ENCODE data around the gene FOXD1. TPM values are rescaled to one million over a fixed set of nuclear protein-coding genes. Genes with fewer than 3 reads are reported as not detected.

Gene FOXD1
- total RNA-seq, 1 experiment from 2014 or later = 4.4 TPM

DNA sequence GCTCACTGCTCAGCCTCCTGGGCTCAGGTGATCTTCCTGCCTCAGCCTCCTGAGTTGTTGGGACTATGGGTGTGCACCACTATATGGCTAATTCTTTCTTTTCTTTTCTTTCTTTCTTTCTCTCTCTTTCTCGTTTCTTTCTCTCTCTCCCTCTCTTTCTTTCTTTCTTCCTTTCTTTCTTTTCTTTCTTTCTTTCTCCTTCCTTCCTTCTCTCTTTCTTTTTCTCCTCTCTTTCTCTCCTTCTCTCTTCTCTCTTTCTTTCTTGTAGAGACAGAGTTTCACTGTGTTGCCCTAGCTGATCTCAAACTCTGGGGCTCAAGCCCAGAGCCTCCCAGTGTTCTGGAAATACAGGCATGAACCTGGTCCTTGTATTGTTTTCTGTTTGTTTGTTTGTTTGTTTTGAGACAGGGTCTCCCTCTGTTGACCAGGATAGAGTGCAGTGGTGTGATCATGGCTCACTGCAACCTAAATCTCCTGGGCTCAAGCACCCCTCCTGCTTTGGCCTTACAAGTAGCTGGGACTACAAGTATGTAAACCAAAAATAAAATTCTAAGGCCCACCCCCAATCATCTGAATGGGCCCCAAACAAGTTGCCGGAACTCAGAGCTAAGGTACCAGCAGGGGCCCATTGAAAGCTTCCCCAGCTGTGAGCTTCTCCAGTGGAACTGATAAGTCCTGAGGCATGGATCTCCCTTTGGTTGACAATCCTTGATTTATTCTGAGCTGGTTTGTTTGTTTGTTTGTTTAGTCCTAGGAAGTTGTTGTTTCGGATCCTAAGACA is 37.7 kb upstream of the FOXD1 start:
- no peak for DNase-seq (ENCODE audit: low spot score)
- Histone ChIP-seq H3K4me1 (ENCODE audit: insufficient read depth, low read length, poor library complexity, severe bottlenecking) (no peaks in the 10 kb centered on the region), H3K9me3 (ENCODE audit: low read depth, low read length, poor library complexity, severe bottlenecking) (no peaks in the 10 kb centered on the region), H3K36me3 (ENCODE audit: insufficient read depth, low read length, poor library complexity, severe bottlenecking) (no peaks in the 10 kb centered on the region), H3K27me3 (replicated peaks; ENCODE audit: insufficient read depth, low read depth, low read length, poor library complexity) (no peaks in the 10 kb centered on the region), H3K4me3 (ENCODE audit: low read depth, low read length, poor library complexity, severe bottlenecking) (no peak overlapping the region), H3K27ac (ENCODE audit: low read depth, low read length, poor library complexity, severe bottlenecking) (no peak overlapping the region)
- no TSS peak for BruUV-seq (replicated peaks)
- no peak for TF ChIP-seq EZH2 (IDR thresholded peaks at IDR 0.05; ENCODE audit: borderline replicate concordance, low read depth, low read length, poor library complexity, severe bottlenecking)
- TF ChIP-seq, protein P1, sequence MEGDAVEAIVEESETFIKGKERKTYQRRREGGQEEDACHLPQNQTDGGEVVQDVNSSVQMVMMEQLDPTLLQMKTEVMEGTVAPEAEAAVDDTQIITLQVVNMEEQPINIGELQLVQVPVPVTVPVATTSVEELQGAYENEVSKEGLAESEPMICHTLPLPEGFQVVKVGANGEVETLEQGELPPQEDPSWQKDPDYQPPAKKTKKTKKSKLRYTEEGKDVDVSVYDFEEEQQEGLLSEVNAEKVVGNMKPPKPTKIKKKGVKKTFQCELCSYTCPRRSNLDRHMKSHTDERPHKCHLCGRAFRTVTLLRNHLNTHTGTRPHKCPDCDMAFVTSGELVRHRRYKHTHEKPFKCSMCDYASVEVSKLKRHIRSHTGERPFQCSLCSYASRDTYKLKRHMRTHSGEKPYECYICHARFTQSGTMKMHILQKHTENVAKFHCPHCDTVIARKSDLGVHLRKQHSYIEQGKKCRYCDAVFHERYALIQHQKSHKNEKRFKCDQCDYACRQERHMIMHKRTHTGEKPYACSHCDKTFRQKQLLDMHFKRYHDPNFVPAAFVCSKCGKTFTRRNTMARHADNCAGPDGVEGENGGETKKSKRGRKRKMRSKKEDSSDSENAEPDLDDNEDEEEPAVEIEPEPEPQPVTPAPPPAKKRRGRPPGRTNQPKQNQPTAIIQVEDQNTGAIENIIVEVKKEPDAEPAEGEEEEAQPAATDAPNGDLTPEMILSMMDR (conservative IDR thresholded peaks at IDR 0.05; ENCODE audit: low read depth, low read length) = no peak
- CTCF ChIA-PET = interaction anchor here (0.6 kb wide), 1 partner anchor 307 kb away, joined by 3 read pairs; no protein-coding TSS in a partner anchor
- intact Hi-C loops (cut with micrococcal nuclease; ENCODE audit: unreplicated experiment) = no loop called here
- POLR2A ChIA-PET (ENCODE audit: low non-redundant PET) = no interaction called here

DNA sequence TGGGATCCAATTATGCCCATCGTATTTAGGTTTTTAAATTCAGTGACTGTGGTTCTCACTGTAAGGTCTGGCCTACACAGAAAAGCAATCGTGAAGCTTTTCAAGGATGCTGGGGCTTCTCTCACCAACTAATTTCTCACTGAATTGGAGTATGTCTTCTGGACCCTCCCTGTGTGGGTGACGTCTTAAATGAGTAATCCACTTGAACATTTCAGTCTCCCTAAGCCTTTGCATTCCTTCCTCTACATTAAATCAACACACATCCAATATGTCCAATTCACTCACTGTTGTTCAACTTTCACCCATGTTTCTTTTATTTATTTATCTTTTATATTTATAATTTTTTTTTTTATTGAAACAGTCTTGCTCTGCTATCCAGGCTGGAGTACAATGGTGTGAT is 37.1 kb upstream of the FOXD1 start:
- H3K4me1 ChIP-seq (ENCODE audit: insufficient read depth, low read length, poor library complexity, severe bottlenecking) = no peaks in the 10 kb centered on the region
- BruUV-seq (replicated peaks) = no TSS peak
- ChIA-PET POLR2A (ENCODE audit: low non-redundant PET) (no interaction called here), CTCF (no interaction called here)
- intact Hi-C loops (cut with micrococcal nuclease; ENCODE audit: unreplicated experiment) = no loop called here
- no peak for TF ChIP-seq EZH2 (IDR thresholded peaks at IDR 0.05; ENCODE audit: borderline replicate concordance, low read depth, low read length, poor library complexity, severe bottlenecking)
- TF ChIP-seq, protein P1 (conservative IDR thresholded peaks at IDR 0.05; ENCODE audit: low read depth, low read length) = no peak
- H3K27me3 ChIP-seq (replicated peaks; ENCODE audit: insufficient read depth, low read depth, low read length, poor library complexity) = no peaks in the 10 kb centered on the region
- H3K27ac ChIP-seq (ENCODE audit: low read depth, low read length, poor library complexity, severe bottlenecking) = no peak overlapping the region
- DNase-seq (ENCODE audit: low spot score) = no peak
- H3K4me3 ChIP-seq (ENCODE audit: low read depth, low read length, poor library complexity, severe bottlenecking) = no peak overlapping the region
- no peaks in the 10 kb centered on the region for H3K36me3 ChIP-seq (ENCODE audit: insufficient read depth, low read length, poor library complexity, severe bottlenecking)
- no peaks in the 10 kb centered on the region for H3K9me3 ChIP-seq (ENCODE audit: low read depth, low read length, poor library complexity, severe bottlenecking)

DNA sequence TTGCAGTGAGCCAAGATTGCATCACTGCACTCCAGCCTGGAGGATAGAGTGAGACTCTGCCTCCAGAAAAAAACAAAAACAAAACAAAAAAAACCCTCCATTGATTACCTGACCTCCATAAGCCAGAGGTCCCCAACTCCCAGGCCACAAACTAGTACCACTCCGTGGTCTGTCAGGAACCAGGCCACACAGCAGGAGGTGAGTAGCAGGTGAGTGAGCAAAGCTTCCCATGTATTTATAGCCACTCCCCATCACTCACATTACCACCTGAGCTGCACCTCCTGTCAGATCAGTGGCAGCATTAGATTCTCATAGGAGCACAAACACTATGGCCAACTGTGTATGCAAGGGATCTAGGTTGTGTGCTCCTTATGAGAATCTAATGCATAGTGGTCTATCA is 35.9 kb upstream of the FOXD1 start:
- H3K27ac ChIP-seq (ENCODE audit: low read depth, low read length, poor library complexity, severe bottlenecking) = no peak overlapping the region

More for the DNA sequence above, 35.9 kb upstream of the FOXD1 start:
- intact Hi-C loops (cut with micrococcal nuclease; ENCODE audit: unreplicated experiment) = no loop called here
- CTCF ChIA-PET = no interaction called here
- Histone ChIP-seq H3K36me3 (ENCODE audit: insufficient read depth, low read length, poor library complexity, severe bottlenecking) (no peaks in the 10 kb centered on the region), H3K9me3 (ENCODE audit: low read depth, low read length, poor library complexity, severe bottlenecking) (no peaks in the 10 kb centered on the region), H3K4me3 (ENCODE audit: low read depth, low read length, poor library complexity, severe bottlenecking) (no peak overlapping the region), H3K4me1 (ENCODE audit: insufficient read depth, low read length, poor library complexity, severe bottlenecking) (no peaks in the 10 kb centered on the region), H3K27me3 (replicated peaks; ENCODE audit: insufficient read depth, low read depth, low read length, poor library complexity) (no peaks in the 10 kb centered on the region)
- no peak for TF ChIP-seq EZH2 (IDR thresholded peaks at IDR 0.05; ENCODE audit: borderline replicate concordance, low read depth, low read length, poor library complexity, severe bottlenecking)
- TF ChIP-seq, protein P1 (conservative IDR thresholded peaks at IDR 0.05; ENCODE audit: low read depth, low read length) = no peak
- DNase-seq (ENCODE audit: low spot score) = no peak
- POLR2A ChIA-PET (ENCODE audit: low non-redundant PET) = no interaction called here
- BruUV-seq (replicated peaks) = no TSS peak

All from A673 (cell line).